ENCODE data around the gene POGZ.
"Not testable (repeated sequence)": the region's sequence is repeated elsewhere in the genome, so short reads cannot be mapped to it uniquely, and the experiment has no call there.

Gene POGZ

GRCh38 chr1:151391079-151391563 lies 68.2 kb downstream of the POGZ start:
- Histone ChIP-seq H3K27ac (no peak overlapping the region), H3K4me3 (no peak overlapping the region)
- DNase-seq (ENCODE audit: low spot score): no peak
- TF ChIP-seq, protein P1, sequence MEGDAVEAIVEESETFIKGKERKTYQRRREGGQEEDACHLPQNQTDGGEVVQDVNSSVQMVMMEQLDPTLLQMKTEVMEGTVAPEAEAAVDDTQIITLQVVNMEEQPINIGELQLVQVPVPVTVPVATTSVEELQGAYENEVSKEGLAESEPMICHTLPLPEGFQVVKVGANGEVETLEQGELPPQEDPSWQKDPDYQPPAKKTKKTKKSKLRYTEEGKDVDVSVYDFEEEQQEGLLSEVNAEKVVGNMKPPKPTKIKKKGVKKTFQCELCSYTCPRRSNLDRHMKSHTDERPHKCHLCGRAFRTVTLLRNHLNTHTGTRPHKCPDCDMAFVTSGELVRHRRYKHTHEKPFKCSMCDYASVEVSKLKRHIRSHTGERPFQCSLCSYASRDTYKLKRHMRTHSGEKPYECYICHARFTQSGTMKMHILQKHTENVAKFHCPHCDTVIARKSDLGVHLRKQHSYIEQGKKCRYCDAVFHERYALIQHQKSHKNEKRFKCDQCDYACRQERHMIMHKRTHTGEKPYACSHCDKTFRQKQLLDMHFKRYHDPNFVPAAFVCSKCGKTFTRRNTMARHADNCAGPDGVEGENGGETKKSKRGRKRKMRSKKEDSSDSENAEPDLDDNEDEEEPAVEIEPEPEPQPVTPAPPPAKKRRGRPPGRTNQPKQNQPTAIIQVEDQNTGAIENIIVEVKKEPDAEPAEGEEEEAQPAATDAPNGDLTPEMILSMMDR (IDR thresholded peaks at IDR 0.05): no peak

- H3K27ac ChIP-seq; DNase-seq (ENCODE audit: low spot score); H3K4me3 ChIP-seq: not testable (repeated sequence)
Measured at GRCh38 chr1:151390221-151391078, 68.8 kb downstream of the POGZ start.

DNA sequence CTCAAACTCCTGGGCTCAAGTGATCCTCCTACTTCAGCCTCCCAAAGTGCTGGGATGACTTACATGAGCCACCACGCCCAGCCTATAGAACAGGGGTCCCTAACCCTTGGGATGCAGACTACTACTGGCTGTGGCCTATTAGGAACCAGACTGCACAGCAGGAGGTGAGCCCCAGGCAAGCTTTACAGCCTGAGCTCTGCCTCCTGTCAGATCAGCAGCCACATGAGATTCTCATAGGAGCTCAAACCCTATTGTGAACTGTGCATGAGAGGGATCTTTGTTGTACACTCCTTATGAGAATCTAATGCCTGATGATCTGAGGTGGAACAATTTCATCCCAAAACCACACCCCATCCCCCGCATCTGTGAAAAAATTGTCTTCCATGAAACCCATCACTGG lies 73.3 kb downstream of the POGZ start:
- TF ChIP-seq, protein P1 (IDR thresholded peaks at IDR 0.05): no peak
- DNase-seq (ENCODE audit: low spot score): no peak
- no peak overlapping the region for H3K27ac ChIP-seq
- H3K4me3 ChIP-seq: no peak overlapping the region

DNA sequence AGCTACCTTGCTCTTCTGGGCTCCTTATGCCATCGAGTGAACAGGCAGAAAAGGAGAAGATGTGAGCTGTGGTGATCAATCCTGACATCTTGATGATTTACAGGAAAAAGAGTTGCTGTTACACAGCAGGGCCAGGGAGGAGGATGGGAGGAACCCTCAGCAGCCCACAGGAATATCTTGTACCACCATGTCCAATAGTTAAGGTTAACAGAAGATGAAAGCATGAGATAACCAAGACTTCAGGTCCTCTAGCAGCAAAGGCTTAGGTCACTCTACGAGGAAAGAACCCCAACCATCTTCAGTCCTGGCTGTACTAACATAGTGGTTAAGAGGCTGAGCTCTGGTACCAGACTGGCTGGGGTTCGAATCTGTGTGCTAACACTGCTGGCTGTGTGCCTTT lies 74.7 kb downstream of the POGZ start:
- TF ChIP-seq, protein P1 (IDR thresholded peaks at IDR 0.05): no peak
- no peak for DNase-seq (ENCODE audit: low spot score)
- Histone ChIP-seq H3K4me3 (no peak overlapping the region), H3K27ac (no peak overlapping the region)

DNA sequence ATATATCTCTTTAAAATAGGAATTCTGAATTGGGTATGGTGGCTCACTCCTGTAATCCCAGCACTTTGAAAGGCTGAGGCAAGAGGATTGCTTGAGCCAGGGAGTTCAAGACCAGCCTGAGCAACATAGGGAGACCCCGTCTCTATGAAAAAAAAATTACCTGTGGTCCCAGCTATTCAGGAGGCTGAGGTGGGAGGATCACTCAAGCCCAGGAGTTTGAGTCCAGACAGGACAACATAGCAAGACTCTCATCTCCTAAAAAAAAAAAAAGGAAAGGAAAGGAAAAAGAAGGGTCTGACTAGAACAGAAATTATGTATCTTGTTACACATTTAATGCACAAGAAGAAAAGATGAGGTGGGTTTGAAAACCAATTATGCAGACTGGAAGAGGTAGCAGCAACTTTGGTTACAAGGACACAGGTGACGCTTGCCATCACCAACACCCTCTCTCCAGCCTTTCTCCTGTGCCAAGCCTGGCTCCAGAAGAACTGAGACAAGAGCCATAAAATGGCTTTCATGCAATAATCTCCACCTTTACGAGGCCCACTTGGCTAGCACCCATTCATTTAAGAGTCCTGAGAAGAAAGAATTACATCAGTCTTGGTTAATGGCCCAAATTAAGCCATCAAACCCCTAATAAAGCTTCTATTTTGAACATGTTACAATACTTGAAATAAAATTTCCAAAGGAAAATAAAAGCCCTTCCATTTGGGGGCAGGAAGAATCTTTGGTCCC lies 82.0 kb downstream of the POGZ start:
- no peak overlapping the region for H3K27ac ChIP-seq
- TF ChIP-seq, protein P1 (IDR thresholded peaks at IDR 0.05): no peak
- no peak for DNase-seq (ENCODE audit: low spot score)
- H3K4me3 ChIP-seq: no peak overlapping the region

- Histone ChIP-seq H3K4me3 (no peak overlapping the region), H3K27ac (peak overlapping the region in 1 of 2 donors; percentile 90)
- no peak for DNase-seq (ENCODE audit: low spot score)
- TF ChIP-seq, protein P1 (IDR thresholded peaks at IDR 0.05): no peak
Measured at GRCh38 chr1:151373196-151373595, 86.1 kb downstream of the POGZ start.

DNA sequence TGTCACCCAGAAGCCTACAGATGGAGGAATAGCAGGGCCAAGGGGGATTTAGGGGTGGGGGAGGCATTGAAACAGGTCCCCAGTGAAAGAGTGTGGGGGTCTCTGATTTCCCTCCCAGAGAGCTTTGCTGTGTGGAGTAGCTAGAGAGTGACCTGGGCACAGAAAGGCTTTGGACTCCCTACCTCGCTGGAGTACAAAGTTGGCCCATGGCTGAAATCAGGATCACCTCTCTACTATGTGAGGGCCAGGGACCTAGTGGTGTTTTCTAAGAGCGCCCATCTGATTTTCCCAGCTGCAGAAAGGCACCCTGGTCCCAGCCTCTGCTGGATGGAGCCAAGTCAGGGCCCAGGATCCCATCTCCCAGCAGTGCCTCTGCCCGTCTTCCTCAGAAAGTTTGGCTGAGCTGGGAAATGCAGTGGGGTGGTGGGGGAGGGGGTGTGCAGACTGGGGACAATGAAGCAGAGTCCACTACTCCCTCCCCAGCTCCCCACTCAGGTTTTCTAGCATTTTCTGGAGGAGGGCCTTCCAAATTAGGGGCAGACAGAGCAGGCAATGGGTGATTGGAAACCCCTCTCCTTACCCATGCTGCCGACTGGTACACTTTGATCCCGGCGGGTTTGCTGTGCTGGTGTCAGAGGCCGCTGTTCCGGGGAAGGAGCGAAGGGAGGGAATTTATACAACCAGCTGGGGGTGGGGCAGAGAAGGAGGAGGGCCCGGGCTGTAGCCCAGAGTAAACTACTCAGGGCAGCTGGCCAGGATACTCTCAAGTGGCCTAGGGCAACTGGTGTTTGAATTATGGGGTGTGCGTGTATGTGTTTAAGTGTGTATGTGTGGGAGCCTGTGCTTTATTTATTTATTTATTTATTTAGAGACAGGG lies 87.0 kb downstream of the POGZ start, which contains the start of gene SELENBP1:
SELENBP1 (minus strand) TSS at position 648 of the 877 bp plus-strand sequence; CDS start at position 584, 64 bp downstream.
- peak; percentile 87 for DNase-seq (ENCODE audit: low spot score)
- TF ChIP-seq, protein P1 (IDR thresholded peaks at IDR 0.05): no peak
- Histone ChIP-seq H3K4me3 (peak within 1 kb of the TSS; percentile 72), H3K27ac (peak within 1 kb of the TSS; percentile 68 to 90)

Measured in coronary artery (tissue), 2 donors.